GF-D8 (cell line): ENCODE data around the gene CCDC197.

Experiments used
- DNase-seq: peaks from one replicate; lab custom pipeline; 2025; lab: John Stamatoyannopoulos, UW

Gene CCDC197

DNA sequence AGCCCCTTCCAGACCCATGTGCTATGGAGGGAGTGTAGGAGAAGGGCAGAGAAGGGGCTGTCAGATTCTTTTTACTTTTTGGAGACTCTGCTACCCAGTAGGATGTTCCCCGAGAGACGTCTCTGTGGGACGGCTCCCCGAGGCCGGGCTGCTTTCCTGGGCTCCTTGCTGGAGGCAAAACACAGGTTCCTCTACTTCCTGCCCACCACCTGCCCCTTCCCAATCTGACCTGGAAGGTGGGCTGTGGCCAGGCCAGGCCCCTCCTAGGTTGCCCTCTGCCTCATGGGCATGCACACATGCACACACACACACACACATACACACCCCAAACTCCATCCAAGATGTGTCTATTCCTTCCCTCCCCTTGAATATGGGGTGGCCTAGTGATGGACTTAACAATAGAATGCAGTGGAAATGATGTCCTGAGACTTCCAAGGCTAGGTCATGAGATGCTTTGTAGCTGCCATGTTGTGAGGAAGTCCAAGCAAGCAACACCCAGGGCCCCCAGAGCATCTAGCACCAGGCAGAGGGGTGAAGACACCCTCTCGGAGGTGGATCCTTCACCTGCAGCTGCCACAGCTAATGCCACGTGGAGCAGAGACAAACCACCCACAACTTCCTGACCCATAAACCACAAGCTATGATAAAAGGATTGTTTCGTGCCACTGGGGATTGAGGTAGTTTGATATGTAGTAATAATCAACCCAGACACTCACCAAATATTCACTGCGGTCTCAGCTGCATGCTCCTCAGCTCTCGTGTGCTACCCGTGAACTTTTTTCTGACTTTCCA is 19.1 kb upstream of the CCDC197 start:
- no peak for DNase-seq

DNA sequence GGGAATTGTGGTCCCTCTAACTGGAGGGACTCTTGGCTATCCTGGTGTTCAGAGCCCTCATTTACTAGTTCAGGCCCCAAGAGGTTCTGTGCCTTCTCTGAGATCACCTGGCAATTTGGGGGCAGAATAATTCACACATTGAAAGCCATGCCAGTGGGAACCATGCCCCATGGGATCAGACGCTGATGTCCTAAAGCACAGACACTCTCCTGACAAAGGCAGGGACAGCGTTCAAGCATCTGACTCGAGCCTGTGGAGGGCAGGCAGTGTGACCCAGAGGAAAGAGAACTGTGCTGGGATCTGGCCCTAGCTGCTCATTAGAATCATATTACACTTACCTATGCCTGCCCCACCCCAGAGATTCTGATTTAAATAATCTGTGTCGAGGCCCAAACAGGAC is 18.4 kb upstream of the CCDC197 start:
- DNase-seq: no peak

- no peak for DNase-seq
These were observed 16.5 kb upstream of the CCDC197 start for GRCh38 chr14:93980456-93981201.

- no peak for DNase-seq
These were observed 15.5 kb upstream of the CCDC197 start for GRCh38 chr14:93981316-93982229.

DNA sequence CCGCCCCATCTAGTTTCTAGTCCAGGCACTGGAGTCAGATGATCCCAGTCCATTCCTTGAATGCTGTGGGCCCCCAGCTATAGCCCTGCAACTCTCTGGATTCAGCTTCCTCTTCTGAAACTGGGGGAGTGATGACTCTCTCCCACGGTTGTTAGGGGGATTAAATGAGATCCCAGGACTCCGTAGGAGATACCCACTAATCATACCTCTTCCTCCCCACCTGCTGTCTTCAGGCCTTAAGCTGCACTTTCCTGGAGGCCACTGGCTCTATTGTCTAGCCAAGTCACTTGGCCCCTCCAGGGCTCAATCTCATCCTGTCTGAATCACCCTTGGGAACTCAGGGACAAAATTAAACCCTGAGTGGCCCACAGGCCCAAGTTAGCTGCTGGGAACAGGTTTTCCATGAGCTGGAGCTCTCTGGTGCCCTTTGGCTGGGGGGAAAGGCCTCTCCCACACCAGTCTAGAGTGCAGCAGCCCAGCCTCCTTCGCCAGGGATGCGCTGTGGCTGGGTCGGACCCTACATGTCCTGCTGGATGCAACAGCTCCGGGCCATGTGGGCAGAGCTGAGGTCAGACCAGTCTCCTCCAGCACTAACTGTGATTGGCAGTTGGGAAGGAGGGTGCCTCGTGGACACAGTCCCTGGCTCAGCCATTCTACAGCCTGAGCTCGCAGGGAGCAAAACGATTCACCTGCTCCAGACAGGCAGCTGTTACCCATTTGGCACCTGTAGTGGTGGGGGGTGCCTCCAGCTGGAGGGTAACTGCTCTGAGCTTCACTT is 14.7 kb upstream of the CCDC197 start:
- no peak for DNase-seq

DNA sequence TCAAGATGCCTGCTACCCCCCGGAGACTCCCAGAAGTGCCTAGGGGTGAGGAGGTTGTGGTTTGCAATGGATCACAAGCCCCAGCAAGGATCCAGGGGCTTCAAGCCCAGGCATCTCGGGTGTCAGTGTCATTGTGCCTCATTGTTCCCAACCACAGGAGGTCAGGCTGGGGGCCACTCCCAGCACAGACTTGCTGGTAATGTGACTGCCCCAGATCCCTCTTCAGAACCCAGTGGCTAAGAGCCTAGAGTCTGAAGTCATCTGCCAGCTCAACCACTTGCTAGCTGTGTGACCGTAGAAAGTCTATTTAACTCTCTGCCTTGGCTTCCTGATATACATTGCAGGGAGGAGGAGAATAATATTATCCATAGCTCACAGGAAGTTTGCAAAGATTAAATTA is 13.0 kb upstream of the CCDC197 start:
- DNase-seq: no peak

- no peak for DNase-seq
These were observed 12.1 kb upstream of the CCDC197 start for GRCh38 chr14:93984987-93985410.

- DNase-seq: no peak
These were observed 10.1 kb upstream of the CCDC197 start for GRCh38 chr14:93986955-93987354.

DNA sequence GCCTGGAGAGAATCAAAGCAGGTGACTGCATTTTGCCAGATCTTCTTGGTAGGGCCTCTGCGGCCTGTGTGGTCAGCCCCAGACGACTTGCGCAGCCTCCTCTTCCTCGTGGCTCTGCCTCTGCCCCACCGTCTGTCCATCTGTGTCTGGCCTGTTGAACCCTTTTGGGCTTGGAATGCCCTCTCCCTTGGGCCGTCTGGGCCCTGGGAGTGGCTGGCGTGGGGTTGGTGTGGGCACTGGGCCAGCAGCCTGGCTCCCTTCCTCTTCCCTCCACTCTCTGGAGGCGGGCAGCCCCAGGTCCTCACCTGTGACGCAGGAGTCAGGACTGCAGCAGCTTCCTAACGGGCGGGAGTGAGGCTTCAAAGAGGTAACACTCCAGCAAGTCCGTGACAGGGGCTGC is 9.7 kb upstream of the CCDC197 start:
- no peak for DNase-seq

DNA sequence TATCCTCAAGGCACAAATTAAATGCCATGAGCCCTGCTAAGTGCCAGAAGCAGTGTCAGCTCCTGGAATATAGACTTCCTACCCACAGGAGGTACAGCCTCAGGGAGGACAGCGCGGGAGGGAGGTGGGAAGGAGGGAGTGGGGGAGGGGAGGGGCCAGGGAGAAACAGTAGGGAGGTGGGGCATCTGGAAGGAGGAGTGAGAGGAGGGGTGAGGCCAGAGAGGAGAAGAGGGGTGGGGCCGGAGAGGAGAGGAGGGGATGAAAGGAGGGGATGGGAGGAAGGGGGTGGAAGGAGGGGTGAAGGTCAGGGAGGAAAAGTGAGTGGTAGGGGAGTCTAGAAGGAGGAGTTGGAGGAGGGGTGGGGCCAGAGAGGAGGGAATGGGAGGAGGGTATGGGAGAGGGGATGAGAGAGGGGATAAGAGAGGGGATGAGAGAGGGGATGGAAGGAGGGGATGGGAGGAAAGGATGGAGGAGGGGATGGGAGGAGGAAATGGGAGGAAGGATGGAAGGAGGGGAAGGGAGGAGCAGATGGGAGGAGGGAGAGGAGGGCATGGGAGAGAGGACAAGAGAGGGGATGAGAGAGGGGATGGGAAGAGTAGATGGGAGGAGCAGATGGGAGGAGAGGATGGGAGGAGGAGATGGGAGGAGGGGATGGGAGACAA is 9.2 kb upstream of the CCDC197 start:
- no peak for DNase-seq

- DNase-seq: no peak
These were observed 7.2 kb upstream of the CCDC197 start for GRCh38 chr14:93989939-93990338.

- DNase-seq: no peak
These were observed 5.9 kb upstream of the CCDC197 start for GRCh38 chr14:93991212-93991611.

DNA sequence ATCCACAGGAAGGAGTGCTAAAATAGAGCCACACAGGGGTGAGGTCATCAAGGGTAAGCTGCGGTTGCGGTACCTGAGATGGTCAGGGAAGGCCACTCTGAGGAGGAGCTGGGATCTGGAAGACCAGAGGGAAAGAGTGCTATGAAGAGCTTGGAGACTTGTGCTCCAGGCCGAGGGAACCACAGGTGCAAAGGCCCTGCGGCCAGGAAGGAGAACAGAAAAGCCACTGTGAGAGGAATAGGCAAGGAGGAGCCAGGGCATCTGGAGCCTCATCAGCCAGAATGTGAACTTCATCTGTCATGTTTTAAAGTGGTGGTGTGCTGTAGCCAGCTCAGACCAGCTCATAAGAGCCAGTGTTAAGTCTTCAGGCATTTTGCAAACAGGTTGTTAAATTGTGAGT is 5.5 kb upstream of the CCDC197 start:
- no peak for DNase-seq

DNA sequence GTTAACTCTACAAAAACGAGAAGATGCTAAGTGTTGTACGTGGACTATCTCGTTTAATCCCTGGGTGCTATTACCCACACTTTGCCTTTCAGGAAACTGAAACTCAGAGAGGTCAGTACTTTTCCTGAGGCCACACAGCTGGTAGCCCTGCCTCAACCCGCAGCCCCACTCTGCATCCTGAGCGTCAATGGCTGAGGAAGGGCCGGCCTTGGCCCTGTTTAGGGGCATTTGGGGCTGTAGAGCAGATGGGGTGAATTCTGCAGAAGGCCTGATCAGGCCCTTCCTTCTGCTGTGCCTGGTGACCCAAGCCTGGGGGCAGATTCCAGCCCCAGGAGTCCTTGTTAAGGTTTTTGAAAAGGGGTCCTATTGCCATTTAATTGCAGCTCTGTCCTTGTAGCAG is 3.7 kb upstream of the CCDC197 start:
- no peak for DNase-seq

- no peak for DNase-seq
These were observed 2.0 kb upstream of the CCDC197 start for GRCh38 chr14:93994919-93995682.

- no peak for DNase-seq
These were observed 888 bp upstream of the CCDC197 start for GRCh38 chr14:93996130-93996695.

DNA sequence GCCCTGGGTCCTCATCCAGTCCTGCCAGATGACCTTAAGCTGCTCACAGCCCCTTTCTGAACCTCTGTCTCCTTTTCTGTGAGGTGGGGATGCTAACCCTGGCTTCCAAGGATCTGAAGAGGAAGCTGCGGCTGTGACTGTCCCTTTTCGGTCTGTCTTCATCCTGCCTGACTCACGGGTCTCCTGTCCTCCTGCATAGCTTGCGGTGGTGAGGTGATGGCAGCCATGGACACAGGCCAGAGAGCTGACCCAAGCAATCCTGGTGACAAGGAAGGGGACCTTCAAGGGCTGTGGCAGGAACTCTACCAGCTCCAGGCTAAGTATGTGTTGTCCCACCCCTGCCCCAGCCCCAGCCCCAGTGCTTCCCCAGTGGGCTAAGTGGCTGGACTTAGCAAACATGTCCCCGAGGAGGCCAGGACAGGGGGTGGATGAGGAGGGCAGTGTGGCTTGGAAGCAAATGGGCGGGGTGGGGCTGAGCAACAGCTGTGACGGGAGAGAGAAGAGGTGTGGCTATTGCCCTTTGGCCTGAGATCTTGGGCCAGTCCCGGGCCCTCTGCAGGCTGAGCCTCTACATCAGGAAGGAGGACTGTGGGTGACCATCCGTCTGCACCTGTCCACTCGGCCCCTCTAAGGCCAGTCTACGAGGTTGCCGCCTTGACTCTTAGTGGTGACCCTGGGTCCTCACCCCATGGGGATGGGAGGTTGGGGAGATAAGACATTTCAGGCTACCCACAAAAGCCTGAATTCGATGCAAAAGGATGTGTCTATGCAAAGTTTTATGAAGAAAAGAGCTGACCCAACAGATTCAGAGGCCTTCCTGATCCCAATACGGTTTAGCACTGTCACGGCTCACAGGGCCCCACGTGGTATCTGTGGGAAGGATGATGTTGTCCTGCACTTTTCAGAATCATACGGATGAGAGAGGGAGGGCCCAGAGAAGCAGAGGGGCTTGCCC is 1.1 kb downstream of the CCDC197 start:
- DNase-seq: no peak

DNA sequence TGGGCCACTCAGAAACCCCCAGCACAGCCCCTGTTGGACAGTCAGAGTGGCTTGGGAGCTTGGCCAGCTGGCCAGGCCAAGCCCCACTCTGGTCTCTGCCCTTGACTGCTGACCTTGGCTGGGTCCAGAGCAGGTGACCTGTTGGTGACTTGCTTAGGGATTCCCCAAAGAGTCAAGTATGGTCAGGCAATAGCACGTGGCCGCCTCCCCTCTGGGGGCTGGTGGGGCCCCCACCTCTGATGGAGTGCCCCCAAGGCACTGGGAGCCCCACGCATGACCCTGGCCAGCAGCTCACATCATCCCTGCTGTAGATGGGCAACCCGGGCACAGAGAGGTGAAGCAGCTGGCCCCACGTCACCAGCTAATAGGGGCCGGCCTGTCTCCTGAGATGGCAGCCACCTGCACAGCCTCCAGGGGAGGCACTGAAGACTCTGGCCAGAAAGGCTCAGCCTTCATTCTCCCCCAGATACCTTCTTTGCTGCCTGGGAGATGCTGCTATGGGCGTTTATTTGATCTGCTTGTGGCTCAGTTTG is 1.8 kb downstream of the CCDC197 start:
- DNase-seq: no peak

DNA sequence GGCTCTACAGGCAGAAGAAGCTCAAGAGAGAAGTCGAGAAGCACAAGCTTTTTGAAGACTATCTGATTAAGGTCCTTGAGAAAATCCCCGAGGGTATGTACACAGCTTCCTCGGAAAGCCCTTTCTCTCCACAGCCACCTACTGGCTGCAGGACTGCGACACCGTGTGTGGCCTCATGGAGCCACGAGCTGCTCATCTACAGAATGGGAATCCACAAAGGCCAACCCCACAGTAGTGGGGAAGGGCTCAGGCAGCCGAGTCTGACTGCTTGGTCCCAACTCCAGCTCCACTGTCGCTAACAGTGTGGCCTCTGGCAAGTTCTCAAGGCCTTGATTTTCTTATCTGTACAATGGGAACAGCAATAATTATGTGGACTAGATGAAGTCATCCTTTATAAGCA is 2.5 kb downstream of the CCDC197 start:
- DNase-seq: no peak
